Body of pancreas (tissue), 4 donors: Measurements from ENCODE around the gene CRELD2. TPM values are rescaled to one million over a fixed set of nuclear protein-coding genes. Genes with fewer than 3 reads are reported as not detected.
A peak's percentile ranks its signal among the peaks of the same experiment; 100 is the strongest.

Experiments
- ATAC-seq: fragments of 150-250 bp; one replicate; pipeline ENCODE4 v1.9.1; 2016
- DNase-seq, 4 donors: peaks; one replicate each; pipeline ENCODE4 v3.0.0-alpha.2; 2019
- H3K27ac ChIP-seq, 4 donors: fragments of 200-600 bp; sonication (generic); 1 replicate in 3 of 4; 2 replicates in 1 of 4; pipeline versions ENCODE4 v1.5.1 to v1.6.1; 2016 to 2019; ENCODE audit warnings: mild to moderate bottlenecking in 1 of 4, mixed read lengths in 1 of 4, moderate library complexity in 1 of 4
- H3K27me3 ChIP-seq, 2 donors: fragments of 200-600 bp; sonication (generic); one replicate each; pipeline ENCODE4 v1.6.0; 2016; ENCODE audit warnings: mild to moderate bottlenecking in 1 of 2
- H3K36me3 ChIP-seq, 2 donors: fragments of 200-600 bp; sonication (generic); replicated peaks in 1 of 2; 2 replicates each; pipeline ENCODE4 v1.5.1; 2016; ENCODE audit warnings: low read depth in 2 of 2; ENCODE audit not compliant: insufficient read depth in 1 of 2
- H3K4me1 ChIP-seq: fragments of 200-600 bp; sonication (generic); one replicate; pipeline ENCODE4 v1.6.0; 2016
- H3K4me3 ChIP-seq, 2 donors: fragments of 200-600 bp; sonication (generic); 1 replicate in 1 of 2; 2 replicates in 1 of 2; pipeline ENCODE4 v1.5.1; 2016 to 2019
- H3K9me3 ChIP-seq, 3 donors: fragments of 200-600 bp; sonication (generic); 1 replicate in 2 of 3; 2 replicates in 1 of 3; pipeline ENCODE4 v1.5.1; 2016
- POLR2A ChIP-seq, 3 donors: fragments of 450-650 bp; IDR thresholded peaks; one replicate each; pipeline ENCODE4 v1.6.1; 2016; ENCODE audit warnings: antibody characterized with exemption in 3 of 3, mild to moderate bottlenecking in 2 of 3
- WGBS, 2 donors: methylation state at CpG; one replicate each; pipeline ENCODE4 v1.1.5; 2017; 5-methylcytosine and 5-hydroxymethylcytosine counted together
- intact Hi-C: fragments of 100-400 bp; cut with DNase I; formaldehyde crosslinking; loops from one replicate; pipeline ENCODE4 v1.15.1; 2023
- total RNA-seq, 2 donors: library from RNA; depleted of rRNA; stranded (reverse); fragments of >200 nt; gene quantifications; one replicate each; pipeline ENCODE4 v1.1.0, GENCODE V29; 2016
- TF ChIP-seq, protein P1 (sequence below), 7 experiments: fragments of 450-650 bp in 4 of 7; fragments of 200-600 bp in 3 of 7; sonication (generic) in 3 of 7; IDR thresholded peaks; one replicate each; pipeline ENCODE4 v1.5.1; 2016 to 2019; ENCODE audit warnings: antibody characterized with exemption in 7 of 7

CRELD2 gene
- total RNA-seq, 2 donors from 2014 or later = 73.9 to 201 TPM

DNA sequence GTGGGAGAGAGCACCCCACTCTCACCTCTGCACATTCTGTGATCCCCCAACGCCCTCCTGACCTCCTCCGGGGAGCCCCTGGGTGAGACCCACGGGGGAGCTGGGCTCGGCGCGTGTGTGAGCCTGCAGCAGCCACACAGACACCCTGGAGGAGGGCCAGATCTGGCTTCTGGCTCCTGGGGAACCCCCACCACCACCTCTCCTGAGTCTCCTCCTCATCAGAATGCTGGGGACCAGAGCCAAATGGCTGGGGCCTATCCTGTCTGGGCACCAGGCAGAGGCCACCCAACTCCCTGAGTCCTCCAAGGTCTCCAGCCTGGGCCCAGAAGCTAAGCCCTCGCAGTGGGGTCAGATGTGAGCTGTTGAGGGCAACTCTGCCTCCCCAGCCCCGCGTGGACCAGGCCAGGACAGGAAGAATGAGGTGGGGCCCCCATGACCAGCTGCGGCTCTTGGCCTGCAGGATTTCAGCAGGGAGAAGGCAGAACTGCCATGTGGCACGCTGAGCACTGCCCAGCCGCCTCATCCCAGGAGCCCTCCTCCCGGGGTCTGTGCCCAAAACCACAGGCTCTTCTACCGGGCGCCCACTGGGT, 36.7 kb downstream of the CRELD2 start:
- no peaks in the 10 kb centered on the region for H3K9me3 ChIP-seq
- ATAC-seq (no peak), DNase-seq (peak in 3 of 4 donors; percentile 65 to 74 (median 69))
- no peaks in the 10 kb centered on the region for H3K27me3 ChIP-seq
- H3K4me3 ChIP-seq = no peak overlapping the region
- no peaks in the 10 kb centered on the region for H3K36me3 ChIP-seq
- no peak for TF ChIP-seq POLR2A (IDR thresholded peaks at IDR 0.05)
- TF ChIP-seq, protein P1, sequence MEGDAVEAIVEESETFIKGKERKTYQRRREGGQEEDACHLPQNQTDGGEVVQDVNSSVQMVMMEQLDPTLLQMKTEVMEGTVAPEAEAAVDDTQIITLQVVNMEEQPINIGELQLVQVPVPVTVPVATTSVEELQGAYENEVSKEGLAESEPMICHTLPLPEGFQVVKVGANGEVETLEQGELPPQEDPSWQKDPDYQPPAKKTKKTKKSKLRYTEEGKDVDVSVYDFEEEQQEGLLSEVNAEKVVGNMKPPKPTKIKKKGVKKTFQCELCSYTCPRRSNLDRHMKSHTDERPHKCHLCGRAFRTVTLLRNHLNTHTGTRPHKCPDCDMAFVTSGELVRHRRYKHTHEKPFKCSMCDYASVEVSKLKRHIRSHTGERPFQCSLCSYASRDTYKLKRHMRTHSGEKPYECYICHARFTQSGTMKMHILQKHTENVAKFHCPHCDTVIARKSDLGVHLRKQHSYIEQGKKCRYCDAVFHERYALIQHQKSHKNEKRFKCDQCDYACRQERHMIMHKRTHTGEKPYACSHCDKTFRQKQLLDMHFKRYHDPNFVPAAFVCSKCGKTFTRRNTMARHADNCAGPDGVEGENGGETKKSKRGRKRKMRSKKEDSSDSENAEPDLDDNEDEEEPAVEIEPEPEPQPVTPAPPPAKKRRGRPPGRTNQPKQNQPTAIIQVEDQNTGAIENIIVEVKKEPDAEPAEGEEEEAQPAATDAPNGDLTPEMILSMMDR (IDR thresholded peaks at IDR 0.05) = no peak
- peaks cover 77% of the 10 kb centered on the region for H3K4me1 ChIP-seq
- 46% methylated on average over 12 of the region's 15 CpGs; no CpG with 5 or more reads in 1 of the 2 donors for WGBS, 2 donors
- peak overlapping the region; percentile 99 to 100 (median 100) for H3K27ac ChIP-seq
- intact Hi-C loops = no loop called here

DNA sequence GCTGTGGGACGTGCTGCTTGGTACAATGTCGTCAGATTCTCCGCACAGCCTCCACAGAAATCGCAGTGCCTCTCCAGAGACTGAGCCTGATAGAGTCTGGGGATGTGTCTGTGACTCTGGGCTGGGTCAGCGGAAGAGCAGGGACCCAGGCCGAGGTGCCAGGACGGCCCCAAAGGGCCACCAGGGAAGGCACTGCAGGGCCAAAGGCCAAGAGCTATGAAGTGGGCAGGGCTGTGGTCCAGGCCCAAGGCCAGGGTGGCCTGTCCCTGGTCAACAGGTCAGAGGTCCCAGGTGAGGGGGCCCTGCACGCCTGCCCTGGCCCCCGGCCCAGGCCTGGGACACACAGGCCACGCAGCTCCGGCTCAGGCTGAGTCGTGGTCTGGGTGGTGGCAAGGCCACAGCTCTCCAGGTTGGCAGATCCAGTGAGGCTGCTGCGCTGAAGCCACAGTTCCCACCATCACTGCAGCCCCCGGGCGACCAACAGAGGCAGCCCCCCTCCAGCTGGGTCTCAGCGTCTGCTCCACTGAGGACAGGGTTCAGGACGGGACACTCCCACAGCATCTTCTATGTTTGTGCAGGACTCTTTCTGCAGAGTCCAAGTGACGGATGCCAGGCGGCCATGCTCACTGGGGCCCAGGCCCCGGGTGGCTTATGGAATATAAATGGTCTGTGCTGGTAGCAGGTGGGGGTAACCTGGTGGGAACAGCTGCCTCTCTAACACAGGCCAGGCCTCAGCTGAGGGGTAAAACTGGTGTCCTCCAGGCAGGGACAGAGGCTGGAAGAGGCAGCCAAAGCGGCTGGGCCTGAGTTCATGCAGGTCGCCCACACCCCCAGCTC, 37.4 kb downstream of the CRELD2 start:
- 83% methylated on average over 4 to 21 of the region's 22 CpGs for WGBS, 2 donors
- peaks cover 72% of the 10 kb centered on the region for H3K4me1 ChIP-seq
- H3K36me3 ChIP-seq = no peaks in the 10 kb centered on the region

GRCh38 chr22:49956418-49956770, 38.0 kb downstream of the CRELD2 start:
- peaks cover 66% of the 10 kb centered on the region for H3K4me1 ChIP-seq
- intact Hi-C loops = no loop called here

More for the DNA sequence above, 37.4 kb downstream of the CRELD2 start:
- no peak overlapping the region for H3K4me3 ChIP-seq
- TF ChIP-seq, protein P1 (IDR thresholded peaks at IDR 0.05) = no peak
- no peak for TF ChIP-seq POLR2A (IDR thresholded peaks at IDR 0.05)
- no peaks in the 10 kb centered on the region for H3K9me3 ChIP-seq
- DNase-seq (peak in 2 of 4 donors; percentile 7 to 16), ATAC-seq (no peak)
- no peaks in the 10 kb centered on the region for H3K27me3 ChIP-seq
- peak overlapping the region in 3 of 4 donors; percentile 99 to 100 (median 99) for H3K27ac ChIP-seq
- intact Hi-C loops = no loop called here

DNA sequence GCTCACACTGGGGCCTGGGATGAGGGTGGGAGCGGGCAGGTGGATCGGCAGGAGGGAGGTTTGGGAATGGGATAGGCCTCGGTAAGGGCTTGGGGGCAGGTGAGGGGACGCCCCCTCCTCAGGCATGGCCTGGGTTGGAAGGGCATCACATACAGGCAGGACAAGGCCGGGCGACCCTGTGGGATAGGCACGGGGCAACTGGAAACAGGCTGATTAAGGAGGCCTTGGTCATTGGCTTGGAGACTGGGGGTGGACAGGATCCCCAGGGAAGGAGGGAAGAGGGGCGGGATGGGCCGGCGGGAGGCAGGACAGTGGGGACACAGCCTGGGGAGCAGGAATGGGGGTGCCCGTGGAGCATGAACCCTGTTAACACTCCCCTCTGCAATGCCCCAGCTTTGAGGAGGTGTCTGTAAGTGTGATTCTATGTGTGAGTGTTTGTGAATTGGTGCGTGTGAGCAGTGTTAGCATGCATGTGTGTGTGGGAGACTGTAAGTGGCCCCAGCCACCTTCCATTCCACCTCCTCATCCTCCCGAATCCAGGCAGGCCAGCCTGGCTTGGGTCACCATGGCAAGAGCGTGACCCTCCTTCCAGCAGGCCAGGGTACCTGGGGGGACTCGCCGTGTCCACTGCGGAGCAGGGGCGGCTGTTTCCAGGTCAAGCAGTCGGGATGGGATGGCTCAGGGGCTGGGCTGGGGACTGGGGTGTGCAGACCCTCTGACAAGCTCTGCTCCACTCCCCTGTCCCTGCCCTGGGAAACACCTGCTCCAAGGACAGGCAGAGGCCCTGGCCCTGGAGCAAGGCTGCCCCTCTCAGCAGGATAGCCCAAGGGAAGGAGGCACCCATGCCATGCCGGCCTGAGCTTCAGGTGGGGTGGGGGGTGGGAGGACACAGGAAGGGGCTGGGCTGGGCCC, 38.7 kb downstream of the CRELD2 start:
- H3K9me3 ChIP-seq = no peaks in the 10 kb centered on the region
- 83 to 85% methylated on average over 16 to 19 of the region's 20 CpGs for WGBS, 2 donors
- H3K27ac ChIP-seq = peak overlapping the region in 2 of 4 donors; percentile 99 to 100
- peaks cover 58% of the 10 kb centered on the region for H3K4me1 ChIP-seq
- no peaks in the 10 kb centered on the region for H3K27me3 ChIP-seq
- TF ChIP-seq, protein P1 (IDR thresholded peaks at IDR 0.05) = no peak
- no peak for TF ChIP-seq POLR2A (IDR thresholded peaks at IDR 0.05)
- intact Hi-C loops = no loop called here
- ATAC-seq = no peak
- H3K4me3 ChIP-seq = no peak overlapping the region
- H3K36me3 ChIP-seq = no peaks in the 10 kb centered on the region
- DNase-seq = peak in 1 of 4 donors; percentile 11

More at GRCh38 chr22:49956418-49956770, 38.0 kb downstream of the CRELD2 start:
- no peaks in the 10 kb centered on the region for H3K9me3 ChIP-seq
- TF ChIP-seq, protein P1 (IDR thresholded peaks at IDR 0.05) = no peak
- no peak for TF ChIP-seq POLR2A (IDR thresholded peaks at IDR 0.05)
- peak overlapping the region in 3 of 4 donors; percentile 99 to 100 (median 99) for H3K27ac ChIP-seq
- no peaks in the 10 kb centered on the region for H3K27me3 ChIP-seq
- H3K4me3 ChIP-seq = no peak overlapping the region
- WGBS, 2 donors = 75 to 80% methylated on average over 1 to 13 of the region's 15 CpGs
- ATAC-seq (no peak), DNase-seq (peak in 2 of 4 donors; percentile 3 to 18)
- no peaks in the 10 kb centered on the region for H3K36me3 ChIP-seq
